Breast epithelium (tissue), 4 donors: ENCODE measurements around the gene PCGF5. TPM values are rescaled to one million over a fixed set of nuclear protein-coding genes. Genes with fewer than 3 reads are reported as not detected.

Experiments
- DNase-seq, 2 donors: peaks; one replicate each; pipeline ENCODE4 v3.0.0-alpha.2; 2019; ENCODE audit warnings: low spot score in 2 of 2
- H3K27ac ChIP-seq, 2 donors: fragments of 200-600 bp; sonication (generic) in 1 of 2; one replicate each; pipeline ENCODE4 v1.5.1; 2016 to 2019; ENCODE audit warnings: mild to moderate bottlenecking in 1 of 2
- H3K27me3 ChIP-seq, 2 donors: fragments of 200-600 bp; sonication (generic) in 1 of 2; one replicate each; pipeline versions ENCODE4 v1.5.1 to v1.6.0; 2017 to 2019; ENCODE audit warnings: control low read depth in 1 of 2, mild to moderate bottlenecking in 1 of 2
- H3K36me3 ChIP-seq: fragments of 200-600 bp; one replicate; pipeline ENCODE4 v1.5.1; 2019
- H3K4me1 ChIP-seq, 2 donors: fragments of 200-600 bp; sonication (generic); one replicate each; pipeline ENCODE4 v1.5.1; 2016 to 2019; ENCODE audit warnings: control low read depth in 1 of 2
- H3K4me3 ChIP-seq, 3 donors: fragments of 200-600 bp; sonication (generic); 1 replicate in 2 of 3; 2 replicates in 1 of 3; pipeline ENCODE4 v1.5.1; 2016 to 2019; ENCODE audit warnings: mild to moderate bottlenecking in 3 of 3, moderate library complexity in 2 of 3
- H3K9me3 ChIP-seq, 2 donors: fragments of 200-600 bp; sonication (generic) in 1 of 2; one replicate each; pipeline ENCODE4 v1.5.1; 2016 to 2019; ENCODE audit warnings: control low read depth in 1 of 2
- CTCF ChIP-seq, 3 donors: fragments of 450-650 bp; IDR thresholded peaks; one replicate each; pipeline ENCODE4 v1.5.1; 2016 to 2017; ENCODE audit warnings: antibody characterized with exemption in 3 of 3, mild to moderate bottlenecking in 3 of 3, moderate library complexity in 3 of 3
- POLR2A ChIP-seq: fragments of 450-650 bp; IDR thresholded peaks from one replicate; pipeline ENCODE4 v1.6.1; 2016; ENCODE audit warnings: antibody characterized with exemption, mild to moderate bottlenecking, moderate library complexity
- POLR2AphosphoS5 ChIP-seq, 3 donors: sonication (generic); formaldehyde crosslinking; IDR thresholded peaks; one replicate each; pipeline ENCODE4 v1.6.1; 2017; ENCODE audit warnings: antibody characterized with exemption in 3 of 3
- intact Hi-C: fragments of 100-400 bp; cut with DNase I; formaldehyde crosslinking; loops from one replicate; pipeline ENCODE4 v1.15.1; 2023; ENCODE audit warnings: low total_unique reads
- total RNA-seq, 3 donors: library from RNA; depleted of rRNA; stranded (reverse); fragments of >200 nt; gene quantifications; one replicate each; pipeline ENCODE4 v1.1.0, GENCODE V29; 2016

PCGF5 gene
- total RNA-seq, 3 donors from 2014 or later = 36.5 to 66.9 (median 39.3) TPM

GRCh38 chr10:91287276-91287675, 66.8 kb downstream of the PCGF5 start:
- intact Hi-C loops = no loop called here
- DNase-seq = no peak
- Histone ChIP-seq H3K27ac (no peak overlapping the region), H3K4me3 (no peak overlapping the region), H3K4me1 (no peaks in the 10 kb centered on the region), H3K36me3 (no peaks in the 10 kb centered on the region), H3K27me3 (no peaks in the 10 kb centered on the region), H3K9me3 (no peaks in the 10 kb centered on the region)
- no peak for TF ChIP-seq POLR2AphosphoS5 (IDR thresholded peaks at IDR 0.05)
- TF ChIP-seq POLR2A = no peak
- TF ChIP-seq CTCF (IDR thresholded peaks at IDR 0.05) = no peak

- DNase-seq = no peak
- Histone ChIP-seq H3K4me3 (no peak overlapping the region), H3K27ac (no peak overlapping the region), H3K4me1 (no peaks in the 10 kb centered on the region), H3K36me3 (no peaks in the 10 kb centered on the region), H3K9me3 (no peaks in the 10 kb centered on the region), H3K27me3 (no peaks in the 10 kb centered on the region)
- intact Hi-C loops = no loop called here
- TF ChIP-seq POLR2AphosphoS5 (IDR thresholded peaks at IDR 0.05) (no peak), CTCF (IDR thresholded peaks at IDR 0.05) (no peak), POLR2A (no peak)
Measured at GRCh38 chr10:91287912-91288311, 67.4 kb downstream of the PCGF5 start.

- TF ChIP-seq POLR2AphosphoS5 (IDR thresholded peaks at IDR 0.05) = no peak
- no peak for TF ChIP-seq POLR2A
- TF ChIP-seq CTCF (IDR thresholded peaks at IDR 0.05) = no peak
Measured at GRCh38 chr10:91289305-91289704, 68.8 kb downstream of the PCGF5 start.

GRCh38 chr10:91290607-91291006, 70.1 kb downstream of the PCGF5 start:
- intact Hi-C loops = loop anchor here (5.0 kb wide), 1 partner anchor 1937 kb away; no protein-coding TSS in a partner anchor
- no peak overlapping the region for H3K27ac ChIP-seq
- no peaks in the 10 kb centered on the region for H3K36me3 ChIP-seq
- no peak for DNase-seq
- TF ChIP-seq CTCF (IDR thresholded peaks at IDR 0.05) = no peak
- no peak for TF ChIP-seq POLR2AphosphoS5 (IDR thresholded peaks at IDR 0.05)
- no peak for TF ChIP-seq POLR2A
- no peaks in the 10 kb centered on the region for H3K4me1 ChIP-seq
- no peaks in the 10 kb centered on the region for H3K9me3 ChIP-seq
- H3K27me3 ChIP-seq = no peaks in the 10 kb centered on the region
- no peak overlapping the region for H3K4me3 ChIP-seq

More at GRCh38 chr10:91289305-91289704, 68.8 kb downstream of the PCGF5 start:
- Histone ChIP-seq H3K4me1 (no peaks in the 10 kb centered on the region), H3K36me3 (no peaks in the 10 kb centered on the region), H3K27ac (no peak overlapping the region), H3K27me3 (no peaks in the 10 kb centered on the region), H3K4me3 (no peak overlapping the region), H3K9me3 (no peaks in the 10 kb centered on the region)
- DNase-seq = no peak
- intact Hi-C loops = no loop called here

GRCh38 chr10:91294134-91294906, 73.9 kb downstream of the PCGF5 start:
- Histone ChIP-seq H3K4me3 (no peak overlapping the region), H3K36me3 (no peaks in the 10 kb centered on the region), H3K27me3 (no peaks in the 10 kb centered on the region), H3K9me3 (no peaks in the 10 kb centered on the region), H3K27ac (no peak overlapping the region), H3K4me1 (no peaks in the 10 kb centered on the region)
- no peak for DNase-seq
- no peak for TF ChIP-seq CTCF (IDR thresholded peaks at IDR 0.05)
- intact Hi-C loops = loop anchor here (5.0 kb wide), 1 partner anchor 1933 kb away; no protein-coding TSS in a partner anchor
